K562 (cell line): ENCODE data around the gene C1orf198. TPM values are rescaled to one million over a fixed set of nuclear protein-coding genes. Genes with fewer than 3 reads are reported as not detected.
A peak's percentile ranks its signal among the peaks of the same experiment; 100 is the strongest.

Experiments
- ATAC-seq: fragments of 200-7000 bp; cut with Tn5 transposase; 3 replicates; pipeline ENCODE4 v1.9.1; 2020; ENCODE audit warnings: moderate library complexity
- BruUV-seq: library from RNA; stranded (reverse); fragments of 400-500 nt; replicated peaks from 2 replicates; lab custom pipeline; 2021; lab: Mats Ljungman, UMichigan
- CTCF ChIA-PET: fragments of 300-600 bp; formaldehyde crosslinking; extraction: SDS; loops from one replicate; lab custom pipeline; 2021; ENCODE audit warnings: low intra/inter-chr PET ratio; lab: Yijun Ruan, JAX
- POLR2A ChIA-PET: fragments of 300-600, 350-650 bp; sonication (Branson Sonifier 250); formaldehyde crosslinking; extraction: SDS; loops from one replicate; lab custom pipeline; 2021; ENCODE audit warnings: antibody characterized with exemption, inconsistent platforms; lab: Yijun Ruan, JAX
- DNase-seq, 4 experiments: peaks; one replicate each; pipeline versions ENCODE4 v3.0.0 to v3.0.0-alpha.2; 2011 to 2018; ENCODE audit warnings: low spot score in 3 of 4, mixed read lengths in 3 of 4; ENCODE audit errors: extremely low read depth in 1 of 4
- FAIRE-seq: peaks from 2 replicates; lab custom pipeline; 2011; peaks lifted over from hg19 to GRCh38; lab: Jason Lieb, UNC
- H2AFZ ChIP-seq: 2 replicates; pipeline ENCODE4 v1.6.0; 2011; ENCODE audit warnings: low read depth, low read length, control low read depth, inconsistent platforms
- H3K27ac ChIP-seq: fragments of 200-600 bp; 3 replicates; pipeline ENCODE4 v1.8.0; 2011; ENCODE audit warnings: low read depth, mild to moderate bottlenecking, control low read depth, inconsistent platforms, low read length, moderate library complexity, mixed read lengths; ENCODE audit errors: extremely low read depth
- H3K27me3 ChIP-seq, 2 experiments: fragments of 300-600 bp in 1 of 2; 2 replicates in 1 of 2; 3 replicates in 1 of 2; pipeline versions ENCODE4 v1.6.0 to v1.8.0; 2011; ENCODE audit warnings: inconsistent platforms in 2 of 2, low read length in 2 of 2, mild to moderate bottlenecking in 1 of 2, mixed read lengths in 1 of 2, moderate library complexity in 1 of 2; ENCODE audit not compliant: control insufficient read depth in 2 of 2, insufficient read depth in 2 of 2
- H3K36me3 ChIP-seq: fragments of 300-600 bp; 3 replicates; pipeline ENCODE4 v1.8.0; 2011; ENCODE audit warnings: mild to moderate bottlenecking, low read length, inconsistent platforms; ENCODE audit not compliant: control insufficient read depth, insufficient read depth
- H3K4me1 ChIP-seq, 2 experiments: fragments of 200-600 bp in 1 of 2; replicated peaks in 1 of 2; 2 replicates in 1 of 2; 3 replicates in 1 of 2; pipeline versions ENCODE4 v1.5.1 to v1.8.0; 2011; ENCODE audit warnings: inconsistent platforms in 2 of 2, low read length in 2 of 2, mild to moderate bottlenecking in 1 of 2, mixed read lengths in 1 of 2, moderate library complexity in 1 of 2; ENCODE audit not compliant: control insufficient read depth in 2 of 2, insufficient read depth in 2 of 2
- H3K4me2 ChIP-seq: 2 replicates; pipeline ENCODE4 v1.6.1; 2011; ENCODE audit warnings: low read length, control low read depth, inconsistent platforms, mixed read lengths; ENCODE audit not compliant: insufficient read depth
- H3K4me3 ChIP-seq: fragments of 200-600 bp; sonication (generic), shearing (Covaris generic); 2 replicates; pipeline ENCODE4 v1.5.1; 2016; ENCODE audit warnings: control low read depth, inconsistent platforms
- H3K79me2 ChIP-seq: fragments of 200-600 bp; 3 replicates; pipeline ENCODE4 v1.8.0; 2011; ENCODE audit warnings: low read length, inconsistent platforms; ENCODE audit not compliant: control insufficient read depth, insufficient read depth
- H3K9ac ChIP-seq, 2 experiments: 2 replicates each; pipeline versions ENCODE4 v1.6.0 to v1.6.1; 2011; ENCODE audit warnings: low read depth in 2 of 2, low read length in 2 of 2, control low read depth in 1 of 2, inconsistent platforms in 1 of 2, mild to moderate bottlenecking in 1 of 2, mixed read lengths in 1 of 2; ENCODE audit not compliant: insufficient read depth in 1 of 2
- H3K9me1 ChIP-seq: one replicate; pipeline ENCODE4 v1.6.0; 2011; ENCODE audit warnings: inconsistent platforms, mild to moderate bottlenecking, low read length, moderate library complexity; ENCODE audit not compliant: control insufficient read depth, insufficient read depth
- H3K9me3 ChIP-seq: replicated peaks from 2 replicates; pipeline ENCODE4 v1.5.1; 2011; ENCODE audit warnings: low read depth, low read length, inconsistent platforms; ENCODE audit not compliant: control insufficient read depth, insufficient read depth
- H4K20me1 ChIP-seq: replicated peaks from 2 replicates; pipeline ENCODE4 v1.6.1; 2011; ENCODE audit warnings: low read length, inconsistent platforms, mixed read lengths; ENCODE audit not compliant: control insufficient read depth, insufficient read depth
- MGA ChIP-seq: fragments of 450-650 bp; IDR thresholded peaks from 2 replicates; pipeline ENCODE4 v1.6.1; 2016; ENCODE audit warnings: mild to moderate bottlenecking, moderate library complexity
- WGBS: fragments of 100-300 bp; shearing (Covaris generic); methylation state at CpG from one replicate; pipeline ENCODE4 v1.1.6; 2016; ENCODE audit warnings: low coverage, mixed read lengths; ENCODE audit not compliant: insufficient coverage; ENCODE audit errors: missing lambda C conversion rate; 5-methylcytosine and 5-hydroxymethylcytosine counted together
- in situ Hi-C: fragments of 300-500 bp; cut with MboI; formaldehyde crosslinking; loops from 4 replicates; pipeline ENCODE4 v1.15.0; 2018; ENCODE audit warnings: inconsistent platforms, mixed read lengths
- intact Hi-C: fragments of 100-400 bp; cut with micrococcal nuclease; formaldehyde crosslinking; loops from 2 replicates; pipeline ENCODE4 v1.14.2; 2022
- polyA plus RNA-seq, 8 experiments: library from polyadenylated mRNA; depleted of rRNA in 4 of 8; stranded (reverse) in 5 of 8; unstranded in 3 of 8; fragments of >200 nt; fragmentation: Nextera tagmentation in 2 of 8; fragmentation: Illumina TruSeq in 1 of 8; extraction: Ambion mirVana in 2 of 8; extraction: Trizol in 1 of 8; gene quantifications; 2 replicates each; pipeline versions ENCODE4 v1.2.1 to v1.2.3, GENCODE V29; 2011 to 2014; ENCODE audit warnings: inconsistent platforms in 1 of 8, missing spikeins in 1 of 8
- total RNA-seq, 7 experiments: library from RNA; depleted of rRNA in 6 of 7; stranded (reverse); fragments of >200 nt in 6 of 7; fragmentation: Illumina TruSeq in 2 of 7; extraction: Trizol in 2 of 7; gene quantifications; 2 replicates each; pipeline versions ENCODE4 v1.2.1 to v1.2.3, GENCODE V29; 2011 to 2021; ENCODE audit warnings: low replicate concordance in 1 of 7
- TF ChIP-seq, protein P1 (sequence below): sonication (generic); formaldehyde crosslinking; IDR thresholded peaks from 2 replicates; pipeline ENCODE4 v1.9.0; 2022; ENCODE audit warnings: mild to moderate bottlenecking, missing genetic modification reagents

The C1orf198 gene
- total and polyA plus RNA-seq, 9 of the 15 experiments (the other 6 are each of a cell fraction or from before 2014, with no cell fraction given), result 2.0 to 15.1 (median 10.4) TPM

GRCh38 chr1:230826166-230826875 is 42.0 kb downstream of the C1orf198 start:
- no peak for TF ChIP-seq MGA
- TF ChIP-seq, protein P1, sequence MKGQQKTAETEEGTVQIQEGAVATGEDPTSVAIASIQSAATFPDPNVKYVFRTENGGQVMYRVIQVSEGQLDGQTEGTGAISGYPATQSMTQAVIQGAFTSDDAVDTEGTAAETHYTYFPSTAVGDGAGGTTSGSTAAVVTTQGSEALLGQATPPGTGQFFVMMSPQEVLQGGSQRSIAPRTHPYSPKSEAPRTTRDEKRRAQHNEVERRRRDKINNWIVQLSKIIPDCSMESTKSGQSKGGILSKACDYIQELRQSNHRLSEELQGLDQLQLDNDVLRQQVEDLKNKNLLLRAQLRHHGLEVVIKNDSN (CRISPR knock-in tag), result peak; percentile 41; the same call in 1 of the 2 replicates
- no peak for ATAC-seq
- intact Hi-C loops (no loop called here), in situ Hi-C loops (no loop called here)
- no peaks in the 10 kb centered on the region for H3K9me3 ChIP-seq
- H4K20me1 ChIP-seq, result no peaks in the 10 kb centered on the region
- POLR2A ChIA-PET, result interaction anchor here (0.6 kb wide), 2 partner anchors 339 to 349 kb away, joined by 3 to 4 read pairs; no protein-coding TSS in a partner anchor
- H3K36me3 ChIP-seq, result no peaks in the 10 kb centered on the region
- no peaks in the 10 kb centered on the region for H3K79me2 ChIP-seq
- H3K9ac ChIP-seq, result no peak overlapping the region
- peak; percentile 15 for FAIRE-seq
- WGBS, result 13% methylated on average over 9 of the region's 9 CpGs
- no peak for DNase-seq
- peaks cover 0 to 6% of the 10 kb centered on the region in 2 experiments; a peak in 3 of 5 replicates for H3K4me1 ChIP-seq
- CTCF ChIA-PET, result no interaction called here
- H3K27ac ChIP-seq, result no peak overlapping the region
- H3K4me3 ChIP-seq, result no peak overlapping the region
- H3K4me2 ChIP-seq, result no peak overlapping the region
- BruUV-seq, result no TSS peak
- no peaks in the 10 kb centered on the region for H3K9me1 ChIP-seq
- no peak overlapping the region for H2AFZ ChIP-seq
- H3K27me3 ChIP-seq, result peaks cover 14 to 45% of the 10 kb centered on the region in 2 experiments; a peak in 4 of 5 replicates
